B cell (primary cell): ENCODE measurements around the gene SCML1. TPM values are rescaled to one million over a fixed set of nuclear protein-coding genes. Genes with fewer than 3 reads are reported as not detected.

ENCODE experiments used
- ATAC-seq: fragments of 200-7000 bp; cut with Tn5 transposase; one replicate; pipeline ENCODE4 v1.10.0; 2021; ENCODE audit warnings: low read depth, mild to moderate bottlenecking, moderate number of reproducible peaks, moderate library complexity
- CTCF ChIA-PET: fragments of 350-600 bp; sonication (Branson Sonifier 250); formaldehyde crosslinking; loops from one replicate; lab custom pipeline; 2021; ENCODE audit warnings: antibody characterized with exemption, inconsistent platforms; lab: Charles Lee
- POLR2A ChIA-PET: fragments of 350-600 bp; sonication (Branson Sonifier 250); formaldehyde crosslinking; loops from one replicate; lab custom pipeline; 2021; ENCODE audit warnings: antibody characterized with exemption; lab: Charles Lee
- DNase-seq: peaks from one replicate; pipeline ENCODE4 v3.0.0; 2013
- H2AFZ ChIP-seq: 2 replicates; pipeline ENCODE4 v1.6.1; 2012; ENCODE audit warnings: mild to moderate bottlenecking, low read depth, low read length; ENCODE audit not compliant: insufficient read depth, poor library complexity, severe bottlenecking
- H3K27ac ChIP-seq, 2 donors: 1 replicate in 1 of 2; 2 replicates in 1 of 2; pipeline ENCODE4 v1.5.1; 2012 to 2013; ENCODE audit warnings: low read length in 2 of 2, mild to moderate bottlenecking in 2 of 2, moderate library complexity in 1 of 2
- H3K27me3 ChIP-seq, 4 experiments: fragments of 200-600 bp in 1 of 4; sonication (generic) in 1 of 4; replicated peaks in 1 of 4; 1 replicate in 2 of 4; 2 replicates in 2 of 4; pipeline versions ENCODE4 v1.6.1 to v1.7.0; 2013 to 2016; ENCODE audit warnings: low read length in 3 of 4, mild to moderate bottlenecking in 2 of 4, mixed read lengths in 1 of 4, moderate library complexity in 1 of 4; ENCODE audit not compliant: insufficient read depth in 4 of 4, control insufficient read depth in 3 of 4; ENCODE audit errors: control extremely low read depth in 1 of 4
- H3K36me3 ChIP-seq, 2 experiments: replicated peaks in 1 of 2; 1 replicate in 1 of 2; 2 replicates in 1 of 2; pipeline versions ENCODE4 v1.6.1 to v1.7.1; 2013; ENCODE audit warnings: low read length in 1 of 2; ENCODE audit not compliant: insufficient read depth in 2 of 2, control insufficient read depth in 1 of 2; ENCODE audit errors: control extremely low read depth in 1 of 2, extremely low read depth in 1 of 2
- H3K4me1 ChIP-seq, 2 donors: fragments of 200-600 bp in 1 of 2; sonication (generic) in 1 of 2; 1 replicate in 1 of 2; 2 replicates in 1 of 2; pipeline versions ENCODE4 v1.5.1 to v1.6.1; 2013 to 2017; ENCODE audit warnings: low read length in 2 of 2; ENCODE audit not compliant: control insufficient read depth in 2 of 2, insufficient read depth in 2 of 2
- H3K4me2 ChIP-seq: replicated peaks from 2 replicates; pipeline ENCODE3; 2012; ENCODE audit warnings: mild to moderate bottlenecking, low read depth, low read length; ENCODE audit not compliant: poor library complexity, severe bottlenecking
- H3K4me3 ChIP-seq, 5 experiments: fragments of 200-600 bp in 1 of 5; sonication (generic) in 1 of 5; 1 replicate in 3 of 5; 2 replicates in 2 of 5; pipeline versions ENCODE4 v1.5.1 to v1.7.0; 2011 to 2016; ENCODE audit warnings: low read length in 4 of 5, mild to moderate bottlenecking in 4 of 5, low read depth in 2 of 5, control low read depth in 1 of 5, moderate library complexity in 1 of 5; ENCODE audit not compliant: insufficient read depth in 1 of 5; ENCODE audit errors: control extremely low read depth in 1 of 5, extremely low read depth in 1 of 5
- H3K79me2 ChIP-seq: fragments of 200-600 bp; sonication (generic); one replicate; pipeline ENCODE4 v1.6.0; 2016; ENCODE audit warnings: low read length; ENCODE audit not compliant: control insufficient read depth, insufficient read depth
- H3K9ac ChIP-seq: fragments of 200-600 bp; sonication (generic); 2 replicates; pipeline ENCODE4 v1.6.1; 2017; ENCODE audit warnings: mild to moderate bottlenecking, low read length, moderate library complexity
- H3K9me3 ChIP-seq, 3 donors: one replicate each; pipeline versions ENCODE4 v1.6.1 to v1.7.1; 2013; ENCODE audit warnings: low read length in 2 of 3; ENCODE audit not compliant: control insufficient read depth in 2 of 3, insufficient read depth in 1 of 3; ENCODE audit errors: control extremely low read depth in 1 of 3
- H4K20me1 ChIP-seq: 2 replicates; pipeline ENCODE4 v1.6.0; 2012; ENCODE audit warnings: mild to moderate bottlenecking, low read length; ENCODE audit not compliant: insufficient read depth, control insufficient read depth, poor library complexity, severe bottlenecking
- H3K27ac Mint-ChIP-seq: one replicate; pipeline ENCODE4 v1.8.0; 2021; ENCODE audit warnings: mixed read lengths
- H3K27me3 Mint-ChIP-seq: one replicate; pipeline ENCODE4 v1.8.0; 2021; ENCODE audit warnings: mixed read lengths
- H3K4me1 Mint-ChIP-seq: one replicate; pipeline ENCODE4 v1.8.0; 2021; ENCODE audit warnings: mixed read lengths
- H3K4me3 Mint-ChIP-seq: one replicate; pipeline ENCODE4 v1.8.0; 2021; ENCODE audit warnings: mixed read lengths
- H3K9me3 Mint-ChIP-seq: one replicate; pipeline ENCODE4 v1.8.0; 2022; ENCODE audit warnings: mixed read lengths; ENCODE audit not compliant: insufficient read depth
- CTCF ChIP-seq: fragments of 200-600 bp; IDR thresholded peaks from one replicate; pipeline ENCODE4 v1.8.0; 2022; ENCODE audit warnings: antibody characterized with exemption, mild to moderate bottlenecking
- EZH2 ChIP-seq: IDR thresholded peaks from 2 replicates; pipeline ENCODE4 v1.6.1; 2012; ENCODE audit warnings: borderline replicate concordance, low read depth, mild to moderate bottlenecking, moderate library complexity, low read length; ENCODE audit not compliant: insufficient read depth, poor library complexity, severe bottlenecking
- WGBS: methylation state at CpG from one replicate; pipeline ENCODE4 v1.1.5; 2013; ENCODE audit warnings: missing lambda C conversion rate; ENCODE audit not compliant: insufficient coverage; 5-methylcytosine and 5-hydroxymethylcytosine counted together
- intact Hi-C: fragments of 100-400 bp; cut with micrococcal nuclease; formaldehyde crosslinking; loops from one replicate; pipeline ENCODE4 v1.10.0; 2022
- polyA plus RNA-seq: library from polyadenylated mRNA; depleted of rRNA; stranded (reverse); fragments of >200 nt; gene quantifications from 2 replicates; pipeline ENCODE4 v1.2.3, GENCODE V29; 2012
- total RNA-seq, 2 donors: library from RNA; stranded (reverse); fragments of 120-200 nt in 1 of 2; gene quantifications; 1 replicate in 1 of 2; 2 replicates in 1 of 2; pipeline versions ENCODE4 v1.2.3 to v1.2.4, GENCODE V29; 2013 to 2022

SCML1 gene
- total and polyA plus RNA-seq, 2 donors (not counting 1 experiment from before 2014, with no cell fraction given) = 6.7 to 9.6 TPM

GRCh38 chrX:17689971-17690409, 47.3 kb upstream of the SCML1 start:
- no peaks in the 10 kb centered on the region for H3K36me3 ChIP-seq
- WGBS = no CpG with 5 or more reads among the region's 4 CpGs
- intact Hi-C loops = no loop called here
- Mint-ChIP-seq H3K27ac (no peak overlapping the region), H3K27me3 (no peaks in the 10 kb centered on the region), H3K4me3 (no peak overlapping the region), H3K9me3 (no peaks in the 10 kb centered on the region), H3K4me1 (peaks cover 3% of the 10 kb centered on the region)
- H3K27ac ChIP-seq = no peak overlapping the region
- H3K9me3 ChIP-seq = no peaks in the 10 kb centered on the region
- no peaks in the 10 kb centered on the region for H3K27me3 ChIP-seq
- H3K4me2 ChIP-seq = peak overlapping the region; percentile 20
- no peaks in the 10 kb centered on the region for H4K20me1 ChIP-seq
- ChIA-PET POLR2A (no interaction called here), CTCF (interaction anchor here (0.7 to 1.1 kb wide), 2 partner anchors 11 to 448 kb away, joined by 3 read pairs; no protein-coding TSS in a partner anchor)
- DNase-seq = peak; percentile 27
- H3K4me1 ChIP-seq = no peaks in the 10 kb centered on the region
- TF ChIP-seq CTCF (peak; percentile 45), EZH2 (no peak)
- H3K4me3 ChIP-seq = no peak overlapping the region
- no peak overlapping the region for H2AFZ ChIP-seq
- no peaks in the 10 kb centered on the region for H3K79me2 ChIP-seq
- no peak for ATAC-seq
- no peak overlapping the region for H3K9ac ChIP-seq

GRCh38 chrX:17692709-17693346, 44.5 kb upstream of the SCML1 start:
- H3K4me2 ChIP-seq = no peak overlapping the region
- WGBS = no CpG with 5 or more reads among the region's 5 CpGs
- intact Hi-C loops = no loop called here
- no peaks in the 10 kb centered on the region for H3K79me2 ChIP-seq
- H3K27me3 Mint-ChIP-seq = peaks cover 7% of the 10 kb centered on the region
- no peak overlapping the region for H2AFZ ChIP-seq
- H3K4me1 Mint-ChIP-seq = peaks cover 3% of the 10 kb centered on the region
- H3K9me3 ChIP-seq = no peaks in the 10 kb centered on the region
- no peaks in the 10 kb centered on the region for H3K4me1 ChIP-seq
- H3K4me3 ChIP-seq = no peak overlapping the region
- CTCF ChIA-PET = no interaction called here
- H3K36me3 ChIP-seq = no peaks in the 10 kb centered on the region
- ATAC-seq (no peak), DNase-seq (no peak)
- H3K9me3 Mint-ChIP-seq = no peaks in the 10 kb centered on the region
- no peaks in the 10 kb centered on the region for H4K20me1 ChIP-seq
- H3K4me3 Mint-ChIP-seq = no peak overlapping the region
- no peak for TF ChIP-seq CTCF
- H3K27me3 ChIP-seq = no peaks in the 10 kb centered on the region
- H3K27ac ChIP-seq = no peak overlapping the region
- no peak overlapping the region for H3K27ac Mint-ChIP-seq
- POLR2A ChIA-PET = no interaction called here
- no peak overlapping the region for H3K9ac ChIP-seq
